Smooth muscle cell (in vitro differentiated cells): Measurements from ENCODE around the gene USP15. TPM values are rescaled to one million over a fixed set of nuclear protein-coding genes. Genes with fewer than 3 reads are reported as not detected.

Experiments used
- DNase-seq: peaks from one replicate; lab custom pipeline; 2025; ENCODE audit not compliant: unreplicated experiment; lab: John Stamatoyannopoulos, UW
- H2AFZ ChIP-seq: fragments of 200-600 bp; sonication (generic); 2 replicates; pipeline ENCODE4 v1.6.0; 2016; ENCODE audit warnings: antibody characterized with exemption, low read depth, mild to moderate bottlenecking
- H3F3A ChIP-seq: fragments of 200-600 bp; sonication (generic); 2 replicates; pipeline ENCODE4 v1.6.0; 2017; ENCODE audit warnings: antibody characterized with exemption, low read depth
- H3K27ac ChIP-seq: fragments of 200-600 bp; sonication (generic); 2 replicates; pipeline ENCODE4 v1.5.1; 2016; ENCODE audit warnings: low read depth, mild to moderate bottlenecking
- H3K27me3 ChIP-seq: fragments of 200-600 bp; sonication (generic); 2 replicates; pipeline ENCODE4 v1.6.1; 2016; ENCODE audit warnings: low read depth, mild to moderate bottlenecking
- H3K36me3 ChIP-seq: fragments of 200-600 bp; sonication (generic); 2 replicates; pipeline ENCODE4 v1.5.1; 2016; ENCODE audit warnings: low read depth
- H3K4me1 ChIP-seq: fragments of 200-600 bp; sonication (generic); 2 replicates; pipeline ENCODE4 v1.5.1; 2016; ENCODE audit warnings: low read depth
- H3K4me2 ChIP-seq: fragments of 200-600 bp; sonication (generic); 2 replicates; pipeline ENCODE4 v1.6.0; 2016; ENCODE audit warnings: mild to moderate bottlenecking
- H3K4me3 ChIP-seq: fragments of 200-600 bp; sonication (generic); 2 replicates; pipeline ENCODE4 v1.5.1; 2016; ENCODE audit warnings: mild to moderate bottlenecking
- H3K79me2 ChIP-seq: fragments of 200-600 bp; sonication (generic); 2 replicates; pipeline ENCODE4 v1.6.0; 2016; ENCODE audit warnings: low read depth, mild to moderate bottlenecking
- H3K9ac ChIP-seq: fragments of 200-600 bp; sonication (generic); 2 replicates; pipeline ENCODE4 v1.6.0; 2016; ENCODE audit warnings: low read depth
- H3K9me3 ChIP-seq: fragments of 200-600 bp; sonication (generic); replicated peaks from 2 replicates; pipeline ENCODE4 v1.5.1; 2016; ENCODE audit warnings: low read depth
- H4K20me1 ChIP-seq: fragments of 200-600 bp; sonication (generic); 2 replicates; pipeline ENCODE4 v1.6.0; 2016; ENCODE audit warnings: low read depth
- WGBS: methylation state at CpG from one replicate; pipeline ENCODE4 v1.1.7; 2016; ENCODE audit warnings: low lambda C conversion rate; 5-methylcytosine and 5-hydroxymethylcytosine counted together
- polyA plus RNA-seq: library from polyadenylated mRNA; unstranded; fragments of >200 nt; fragmentation: Nextera tagmentation; extraction: Ambion mirVana; gene quantifications from 2 replicates; pipeline ENCODE4 v1.2.1, GENCODE V29; 2016
- total RNA-seq: library from RNA; depleted of rRNA; stranded (reverse); fragments of >200 nt; gene quantifications from 2 replicates; pipeline ENCODE4 v1.2.3, GENCODE V29; 2014
- TF ChIP-seq, protein P1 (sequence below): fragments of 200-600 bp; sonication (generic); IDR thresholded peaks from 2 replicates; pipeline ENCODE4 v1.5.1; 2017; ENCODE audit warnings: borderline replicate concordance, mild to moderate bottlenecking, antibody characterized with exemption; ENCODE audit not compliant: insufficient read depth, poor library complexity, severe bottlenecking

The USP15 gene
- total and polyA plus RNA-seq, 2 experiments from 2014 or later = 28.7 to 53.5 TPM

DNA sequence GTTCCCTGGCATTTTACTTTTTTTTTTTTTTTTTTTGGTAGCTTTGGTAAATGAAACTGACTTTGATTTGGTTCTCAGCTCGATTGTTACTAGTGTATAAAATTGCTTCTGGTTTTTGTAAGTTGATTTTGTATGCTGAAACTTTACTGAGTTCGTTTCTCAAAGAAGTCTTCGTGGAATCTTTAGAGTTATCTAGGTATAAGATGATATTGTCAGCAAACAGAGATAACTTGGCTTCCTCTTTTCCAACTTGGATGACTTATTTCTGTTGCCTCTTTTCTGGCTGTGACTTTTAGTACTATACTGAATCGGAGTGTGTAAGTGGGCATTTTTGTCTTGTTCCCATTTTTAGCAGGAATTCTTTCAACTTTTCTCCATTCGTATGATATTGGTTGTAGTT is 28.1 kb downstream of the USP15 start:
- Histone ChIP-seq H3K4me2 (no peak overlapping the region), H3F3A (no peaks in the 10 kb centered on the region), H4K20me1 (peaks cover 96% of the 10 kb centered on the region), H3K9me3 (no peaks in the 10 kb centered on the region), H3K79me2 (peaks cover 100% of the 10 kb centered on the region), H3K4me3 (no peak overlapping the region), H3K27ac (no peak overlapping the region), H2AFZ (no peak overlapping the region), H3K4me1 (no peaks in the 10 kb centered on the region), H3K36me3 (no peaks in the 10 kb centered on the region), H3K9ac (no peak overlapping the region), H3K27me3 (no peaks in the 10 kb centered on the region)
- TF ChIP-seq, protein P1, sequence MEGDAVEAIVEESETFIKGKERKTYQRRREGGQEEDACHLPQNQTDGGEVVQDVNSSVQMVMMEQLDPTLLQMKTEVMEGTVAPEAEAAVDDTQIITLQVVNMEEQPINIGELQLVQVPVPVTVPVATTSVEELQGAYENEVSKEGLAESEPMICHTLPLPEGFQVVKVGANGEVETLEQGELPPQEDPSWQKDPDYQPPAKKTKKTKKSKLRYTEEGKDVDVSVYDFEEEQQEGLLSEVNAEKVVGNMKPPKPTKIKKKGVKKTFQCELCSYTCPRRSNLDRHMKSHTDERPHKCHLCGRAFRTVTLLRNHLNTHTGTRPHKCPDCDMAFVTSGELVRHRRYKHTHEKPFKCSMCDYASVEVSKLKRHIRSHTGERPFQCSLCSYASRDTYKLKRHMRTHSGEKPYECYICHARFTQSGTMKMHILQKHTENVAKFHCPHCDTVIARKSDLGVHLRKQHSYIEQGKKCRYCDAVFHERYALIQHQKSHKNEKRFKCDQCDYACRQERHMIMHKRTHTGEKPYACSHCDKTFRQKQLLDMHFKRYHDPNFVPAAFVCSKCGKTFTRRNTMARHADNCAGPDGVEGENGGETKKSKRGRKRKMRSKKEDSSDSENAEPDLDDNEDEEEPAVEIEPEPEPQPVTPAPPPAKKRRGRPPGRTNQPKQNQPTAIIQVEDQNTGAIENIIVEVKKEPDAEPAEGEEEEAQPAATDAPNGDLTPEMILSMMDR = no peak
- DNase-seq = no peak
- WGBS = 91% methylated on average over 5 of the region's 5 CpGs

DNA sequence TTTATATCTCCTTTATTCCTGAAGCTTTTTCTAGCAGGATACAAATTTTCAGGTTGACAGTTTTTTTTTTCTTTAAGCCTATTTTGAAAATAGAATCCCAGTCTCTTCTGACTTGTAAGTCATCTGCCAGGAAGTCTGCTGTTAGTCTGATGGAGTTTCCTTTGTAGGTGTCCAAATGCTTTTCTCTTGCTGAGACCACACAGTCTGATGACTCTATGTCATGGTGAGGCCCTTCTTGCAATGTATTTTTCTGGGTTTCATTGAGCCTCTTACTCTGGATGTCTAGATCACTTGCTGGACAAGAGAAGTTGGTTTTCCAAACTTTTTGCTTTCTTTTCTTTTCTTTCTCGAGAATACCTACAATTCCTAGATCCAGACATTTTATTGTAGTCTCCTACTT is 30.6 kb downstream of the USP15 start:
- no peak overlapping the region for H3K4me3 ChIP-seq
- no peak overlapping the region for H3K9ac ChIP-seq
- H4K20me1 ChIP-seq = peaks cover 84% of the 10 kb centered on the region
- no peaks in the 10 kb centered on the region for H3K4me1 ChIP-seq
- TF ChIP-seq, protein P1 = no peak
- 100% methylated on average over 1 of the region's 1 CpG for WGBS
- H3K4me2 ChIP-seq = no peak overlapping the region
- no peaks in the 10 kb centered on the region for H3K9me3 ChIP-seq
- no peaks in the 10 kb centered on the region for H3K36me3 ChIP-seq
- H3K27me3 ChIP-seq = no peaks in the 10 kb centered on the region
- no peak for DNase-seq
- H2AFZ ChIP-seq = no peak overlapping the region
- peaks cover 88% of the 10 kb centered on the region for H3K79me2 ChIP-seq
- H3K27ac ChIP-seq = no peak overlapping the region
- no peaks in the 10 kb centered on the region for H3F3A ChIP-seq

DNA sequence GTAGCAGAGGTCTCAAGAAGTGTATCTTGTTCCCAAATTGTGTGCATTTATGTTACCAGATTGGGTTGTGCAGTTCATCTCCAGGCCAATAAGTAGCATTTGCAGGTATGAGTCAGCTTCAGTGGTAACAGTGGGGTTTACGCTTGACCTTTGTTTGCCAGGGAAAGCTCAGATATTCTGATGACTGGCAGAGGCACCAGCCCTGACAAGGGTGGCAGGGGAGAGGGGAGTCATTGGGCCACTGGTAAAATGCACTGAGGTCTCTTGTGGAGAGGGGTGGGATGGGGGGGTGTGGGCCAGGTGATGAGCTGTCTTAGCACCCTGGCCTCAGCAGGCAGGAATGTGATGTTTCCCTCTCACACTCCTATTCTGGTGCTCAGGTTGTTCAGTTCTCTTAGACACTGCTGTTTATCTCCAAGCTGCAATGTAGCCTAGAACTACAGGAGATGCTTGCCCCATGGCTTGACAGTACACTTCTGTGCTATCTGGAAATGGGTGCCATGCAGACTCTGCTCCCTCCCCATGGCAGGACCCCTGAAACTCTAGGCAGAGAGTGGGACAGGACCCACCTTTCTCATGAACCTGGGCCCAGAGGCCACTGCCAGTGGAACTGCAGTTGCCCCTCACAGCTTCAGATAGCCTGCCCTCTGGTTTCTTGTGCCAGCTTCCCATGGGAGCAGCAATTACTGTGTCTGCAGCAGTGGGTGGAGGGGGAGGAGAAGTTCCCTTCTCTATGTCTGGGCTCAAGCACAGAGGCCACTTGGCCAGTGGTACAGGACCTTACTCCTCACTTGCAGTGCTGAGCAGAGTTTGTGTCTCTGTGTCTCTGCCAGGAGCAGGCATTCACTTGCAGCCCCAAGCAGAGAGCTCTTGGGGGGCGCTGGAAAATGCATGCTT is 31.9 kb downstream of the USP15 start:
- no peak overlapping the region for H3K9ac ChIP-seq
- H3K27ac ChIP-seq = no peak overlapping the region
- no peak overlapping the region for H2AFZ ChIP-seq
- H3K27me3 ChIP-seq = no peaks in the 10 kb centered on the region
- H3K4me2 ChIP-seq = no peak overlapping the region
- H4K20me1 ChIP-seq = peaks cover 78% of the 10 kb centered on the region
- peaks cover 76% of the 10 kb centered on the region for H3K79me2 ChIP-seq
- no peaks in the 10 kb centered on the region for H3K4me1 ChIP-seq
- WGBS = 63% methylated on average over 2 of the region's 2 CpGs
- DNase-seq = no peak
- no peaks in the 10 kb centered on the region for H3K36me3 ChIP-seq
- TF ChIP-seq, protein P1 = no peak
- H3K9me3 ChIP-seq = no peaks in the 10 kb centered on the region
- H3F3A ChIP-seq = no peaks in the 10 kb centered on the region
- no peak overlapping the region for H3K4me3 ChIP-seq
